ENCODE results near the gene GORASP1.

Gene GORASP1

DNA sequence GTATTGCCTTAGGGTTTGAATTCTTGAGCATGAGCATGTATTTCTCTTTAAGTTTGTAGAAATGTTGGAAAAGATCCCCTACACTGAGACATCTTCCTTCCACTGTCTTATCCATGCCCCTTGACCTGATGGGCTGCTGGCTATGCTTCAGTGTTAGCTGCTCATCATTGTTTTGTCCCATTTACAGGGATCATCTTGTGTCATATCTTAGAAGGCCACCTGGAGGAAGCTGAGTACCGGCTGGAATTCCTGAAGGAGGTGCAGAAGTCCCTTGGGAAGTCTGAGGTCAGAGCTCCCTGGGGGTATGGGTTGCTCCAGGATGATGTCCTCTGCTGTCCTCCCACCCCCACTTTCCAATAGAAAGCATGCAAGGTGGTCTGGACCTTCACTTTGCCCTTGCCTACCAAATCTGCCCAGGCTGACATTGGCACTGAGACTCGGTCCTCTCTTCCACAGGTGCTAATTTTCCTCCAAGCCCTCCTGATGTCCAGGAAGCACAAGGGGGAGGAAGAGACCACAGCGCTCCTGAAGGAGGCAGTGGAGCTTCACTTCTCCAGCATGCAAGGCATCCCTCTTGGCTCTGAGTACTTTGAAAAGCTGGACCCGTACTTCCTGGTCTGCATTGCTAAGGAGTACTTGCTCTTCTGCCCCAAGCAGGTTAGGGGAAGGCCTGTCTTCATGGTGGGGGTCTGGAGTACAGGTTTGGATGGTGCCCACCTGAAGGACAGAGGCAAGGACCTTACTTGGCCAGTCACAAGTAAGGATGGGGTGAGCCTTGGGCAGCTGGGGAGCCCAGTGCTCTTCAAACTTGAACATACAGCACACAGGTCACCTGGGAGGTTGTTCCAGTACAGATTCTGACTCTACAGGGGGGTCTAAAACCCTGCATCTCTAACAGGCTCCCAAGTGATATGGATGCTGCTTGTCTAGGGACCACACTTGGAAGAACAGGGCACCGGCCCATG, 17.7 kb upstream of the GORASP1 start:
- DNase-seq = no peak

DNA sequence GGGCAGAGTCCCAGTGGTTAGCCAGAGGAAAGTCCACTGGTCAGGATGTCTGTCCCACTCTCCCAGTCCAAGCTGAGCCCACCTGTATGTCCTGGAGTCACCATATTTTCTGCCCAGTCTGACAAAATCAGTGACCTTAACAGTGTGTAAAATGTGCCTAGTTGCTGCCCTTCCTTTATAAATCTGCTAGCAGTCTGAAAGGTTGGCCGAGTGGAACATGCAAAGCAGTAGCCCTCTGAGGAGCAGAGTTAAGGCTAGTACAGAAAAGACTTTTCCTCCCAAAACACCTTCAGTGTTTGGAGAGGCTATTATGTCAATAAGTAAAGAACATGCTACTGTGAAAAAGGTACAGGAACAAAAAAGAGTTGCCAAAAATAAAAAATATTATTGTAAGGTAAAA, 15.4 kb upstream of the GORASP1 start:
- DNase-seq = no peak

- DNase-seq = no peak
Observed at GRCh38 chr3:39121621-39122020, 14.2 kb upstream of the GORASP1 start.

- no peak for DNase-seq
Observed at GRCh38 chr3:39118931-39119660, 11.7 kb upstream of the GORASP1 start.

GRCh38 chr3:39118079-39118478, 10.7 kb upstream of the GORASP1 start:
- no peak for DNase-seq

- DNase-seq = no peak
Observed at GRCh38 chr3:39115870-39116269, 8.4 kb upstream of the GORASP1 start.

DNA sequence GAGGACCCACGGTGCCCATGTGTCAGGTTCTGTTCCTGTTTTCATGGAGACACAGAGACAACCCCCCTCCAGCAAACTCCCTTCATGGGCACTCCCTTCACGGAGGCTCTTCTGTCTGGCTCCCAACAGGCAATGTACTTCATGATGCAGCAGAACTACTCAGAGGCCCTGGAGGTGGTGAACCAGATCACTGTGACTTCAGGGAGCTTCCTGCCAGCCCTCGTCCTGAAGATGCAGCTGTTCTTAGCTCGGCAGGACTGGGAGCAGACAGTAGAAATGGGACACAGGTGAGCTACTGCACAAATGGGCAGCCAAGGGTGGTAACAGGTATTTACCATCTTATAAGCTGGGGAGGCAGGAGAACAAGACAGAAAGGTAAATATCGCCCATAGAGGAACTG, 7.0 kb upstream of the GORASP1 start:
- DNase-seq = no peak

GRCh38 chr3:39113291-39113690, 5.9 kb upstream of the GORASP1 start:
- DNase-seq = no peak

GRCh38 chr3:39112535-39112934, 5.1 kb upstream of the GORASP1 start:
- DNase-seq = no peak

GRCh38 chr3:39112113-39112512, 4.7 kb upstream of the GORASP1 start:
- no peak for DNase-seq

GRCh38 chr3:39110041-39110639, 2.7 kb upstream of the GORASP1 start:
- no peak for DNase-seq

DNA sequence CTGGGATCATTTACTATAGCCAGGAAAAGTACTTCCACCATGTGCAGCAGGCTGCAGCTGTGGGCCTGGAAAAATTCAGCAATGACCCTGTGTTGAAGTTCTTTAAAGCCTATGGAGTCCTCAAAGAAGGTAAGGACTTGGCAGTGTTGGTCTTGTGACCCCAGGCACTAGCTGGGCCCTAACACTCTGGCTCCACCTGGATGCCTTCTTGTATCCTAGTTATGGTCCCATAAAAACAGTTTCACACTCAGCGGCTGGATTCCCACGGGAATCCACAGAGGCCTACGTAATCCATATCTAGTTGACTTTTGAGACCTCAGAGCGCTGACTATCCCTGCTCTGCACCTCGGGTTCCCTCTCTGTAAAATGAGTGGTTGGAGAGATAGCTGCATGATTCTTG, 1.7 kb upstream of the GORASP1 start:
- DNase-seq = no peak

GRCh38 chr3:39108200-39108710, 828 bp upstream of the GORASP1 start:
- peak; percentile 59 for DNase-seq

- peak; percentile 23 for DNase-seq
Observed at GRCh38 chr3:39106851-39107387, 508 bp downstream of the GORASP1 start.

GRCh38 chr3:39106281-39106811, 1.1 kb downstream of the GORASP1 start:
- DNase-seq = no peak

- no peak for DNase-seq
Observed at GRCh38 chr3:39105687-39106063, 1.8 kb downstream of the GORASP1 start.

GRCh38 chr3:39104961-39105686, 2.3 kb downstream of the GORASP1 start:
- no peak for DNase-seq

GRCh38 chr3:39103791-39104552, 3.5 kb downstream of the GORASP1 start:
- no peak for DNase-seq

DNA sequence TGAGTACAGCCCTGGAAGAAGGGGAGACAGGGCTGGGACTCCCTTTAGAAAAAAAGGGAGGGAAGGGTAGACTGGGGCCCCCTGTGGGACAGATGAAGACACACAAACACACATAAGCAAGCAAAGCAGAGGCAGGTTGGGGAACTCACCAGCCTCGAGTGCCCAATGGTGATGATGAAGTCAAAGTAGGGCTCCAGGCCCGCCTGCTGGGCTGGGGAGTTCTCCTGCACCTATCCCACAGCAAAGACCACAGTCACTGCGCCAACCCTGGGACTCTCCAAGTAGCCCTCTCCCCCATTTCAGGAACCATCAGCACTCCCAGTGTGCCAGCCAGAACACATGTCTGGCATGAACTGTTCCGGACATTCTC, 4.1 kb downstream of the GORASP1 start:
- DNase-seq = no peak

DNA sequence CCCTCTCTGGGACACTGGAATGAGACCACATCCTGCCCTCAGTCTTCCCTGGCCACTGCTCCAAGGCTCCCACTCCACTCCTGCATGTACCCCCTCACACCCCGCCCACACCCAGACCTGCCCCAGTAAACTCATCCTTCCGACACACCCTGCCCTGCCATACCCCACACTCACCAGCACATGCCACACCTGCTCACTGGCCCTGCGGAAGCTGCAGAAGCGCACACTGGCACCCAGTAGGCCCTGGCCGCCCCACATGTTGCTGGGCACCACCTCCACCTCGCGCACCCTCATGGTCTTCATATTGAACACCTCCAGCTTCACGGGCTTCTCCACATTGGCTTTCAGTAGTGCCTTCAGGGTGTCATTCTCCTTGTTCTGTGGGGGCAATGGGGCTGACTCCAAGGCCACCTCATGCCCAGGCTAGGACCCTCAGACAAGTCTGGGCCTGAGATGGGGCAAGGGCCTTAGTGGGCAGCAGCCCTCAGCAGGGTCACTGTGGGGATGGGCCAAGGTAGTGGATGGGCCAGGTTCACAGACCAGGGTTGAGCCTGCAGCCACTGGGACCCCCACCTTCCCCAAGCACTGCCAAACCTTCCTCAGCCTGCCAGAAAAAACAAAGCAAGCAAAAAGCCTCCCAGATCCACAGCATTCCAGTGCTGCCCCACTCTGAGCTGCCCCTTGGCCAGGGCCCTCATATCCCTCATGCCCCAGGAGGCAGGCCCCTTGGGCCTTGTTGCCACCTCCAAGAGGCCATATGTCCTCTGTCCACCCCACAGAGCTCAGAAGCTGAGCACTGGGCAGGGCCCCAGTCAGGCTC, 4.7 kb downstream of the GORASP1 start:
- no peak for DNase-seq

All from CD4-positive, alpha-beta T cell treated with Interleukin-10 for 1 hour (primary cell).